ENCODE results near the gene SCPEP1.
"Not testable (repeated sequence)": the region's sequence is repeated elsewhere in the genome, so short reads cannot be mapped to it uniquely, and the experiment has no call there.

Gene SCPEP1

DNA sequence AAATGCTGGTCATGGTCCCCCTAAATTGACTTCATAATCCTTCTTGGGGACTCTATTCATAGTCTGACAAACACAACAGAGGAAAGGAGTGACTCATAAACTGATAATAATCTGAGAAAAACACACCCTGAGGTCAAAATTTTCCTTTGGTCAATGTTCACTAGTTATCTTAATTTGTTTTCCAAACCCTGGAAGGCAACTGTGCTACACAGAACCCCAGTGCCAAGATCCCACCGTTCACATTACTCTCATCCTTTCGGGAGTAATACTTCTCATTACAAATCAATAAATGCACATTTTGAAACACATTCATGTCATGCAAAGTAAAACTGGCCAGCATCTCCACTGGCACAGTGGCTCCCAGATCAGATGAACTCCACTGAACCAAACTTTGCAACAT lies 40.2 kb upstream of the SCPEP1 start:
- Histone ChIP-seq H3K27ac (ENCODE audit: low read depth, low read length) (no peak overlapping the region), H3K9ac (ENCODE audit: low read depth in 1 of 2, low read length in 2 of 2) (no peak overlapping the region), H3K36me3 (ENCODE audit: control insufficient read depth in 1 of 2, insufficient read depth in 2 of 2, low read length in 2 of 2) (peaks cover 10 to 50% of the 10 kb centered on the region in 2 donors), H3K27me3 (ENCODE audit: control insufficient read depth in 1 of 2, insufficient read depth in 2 of 2, low read length in 2 of 2) (no peaks in the 10 kb centered on the region), H3K4me3 (ENCODE audit: low read depth in 1 of 2, low read length in 2 of 2) (no peak overlapping the region), H3K4me1 (ENCODE audit: control insufficient read depth in 1 of 2, insufficient read depth in 2 of 2, low read length in 2 of 2) (peaks cover 6 to 11% of the 10 kb centered on the region in 2 donors), H3K9me3 (ENCODE audit: control insufficient read depth in 1 of 2, low read length in 2 of 2) (no peaks in the 10 kb centered on the region)

- H3K4me3 ChIP-seq (ENCODE audit: low read depth in 1 of 2, low read length in 2 of 2); H3K9me3 ChIP-seq (ENCODE audit: control insufficient read depth in 1 of 2, low read length in 2 of 2); H3K9ac ChIP-seq (ENCODE audit: low read depth in 1 of 2, low read length in 2 of 2); H3K27me3 ChIP-seq (ENCODE audit: control insufficient read depth in 1 of 2, insufficient read depth in 2 of 2, low read length in 2 of 2); H3K27ac ChIP-seq (ENCODE audit: low read depth, low read length): not testable (repeated sequence)
- H3K4me1 ChIP-seq (ENCODE audit: control insufficient read depth in 1 of 2, insufficient read depth in 2 of 2, low read length in 2 of 2) = peaks cover 6 to 11% of the 10 kb centered on the region in 2 donors
- H3K36me3 ChIP-seq (ENCODE audit: control insufficient read depth in 1 of 2, insufficient read depth in 2 of 2, low read length in 2 of 2) = peaks cover 11 to 50% of the 10 kb centered on the region in 2 donors
Observed at GRCh38 chr17:56938206-56938605, 39.7 kb upstream of the SCPEP1 start.

DNA sequence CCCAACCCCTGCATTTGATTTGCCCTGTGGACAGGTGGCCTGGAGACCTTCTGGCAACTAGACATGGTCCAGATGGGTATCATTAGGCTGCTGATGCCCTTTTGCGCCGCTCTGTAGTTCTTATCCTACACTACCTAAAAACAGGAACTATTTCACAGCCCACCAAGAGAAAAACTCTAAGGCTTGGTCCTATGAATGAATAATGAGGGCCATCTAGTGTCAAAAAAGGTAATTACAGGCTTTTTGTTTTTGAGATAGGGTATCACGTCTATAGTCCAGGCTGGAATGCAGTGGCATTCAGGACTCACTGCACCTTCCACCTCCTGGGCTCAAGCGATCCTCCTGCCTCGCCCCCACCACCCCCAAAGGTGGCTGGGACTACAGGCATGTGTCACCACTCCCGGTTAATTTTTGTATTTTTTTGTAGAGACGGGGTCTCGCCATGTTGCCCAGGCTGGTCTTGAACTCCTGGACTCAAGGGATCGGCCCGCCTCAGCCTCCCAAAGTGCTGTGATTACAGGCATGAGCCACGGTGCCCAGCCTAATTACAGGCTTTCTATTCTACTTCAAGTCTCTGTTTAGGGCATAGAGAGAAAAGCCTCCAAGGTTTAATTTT lies 38.0 kb upstream of the SCPEP1 start:
- H3K4me3 ChIP-seq (ENCODE audit: low read depth in 1 of 2, low read length in 2 of 2) = no peak overlapping the region
- H3K9me3 ChIP-seq (ENCODE audit: control insufficient read depth in 1 of 2, low read length in 2 of 2) = no peaks in the 10 kb centered on the region
- no peak overlapping the region for H3K9ac ChIP-seq (ENCODE audit: low read depth in 1 of 2, low read length in 2 of 2)
- no peak overlapping the region for H3K27ac ChIP-seq (ENCODE audit: low read depth, low read length)
- H3K36me3 ChIP-seq (ENCODE audit: control insufficient read depth in 1 of 2, insufficient read depth in 2 of 2, low read length in 2 of 2) = peaks cover 12 to 57% of the 10 kb centered on the region in 2 donors
- H3K4me1 ChIP-seq (ENCODE audit: control insufficient read depth in 1 of 2, insufficient read depth in 2 of 2, low read length in 2 of 2) = peaks cover 6 to 11% of the 10 kb centered on the region in 2 donors
- no peaks in the 10 kb centered on the region for H3K27me3 ChIP-seq (ENCODE audit: control insufficient read depth in 1 of 2, insufficient read depth in 2 of 2, low read length in 2 of 2)

DNA sequence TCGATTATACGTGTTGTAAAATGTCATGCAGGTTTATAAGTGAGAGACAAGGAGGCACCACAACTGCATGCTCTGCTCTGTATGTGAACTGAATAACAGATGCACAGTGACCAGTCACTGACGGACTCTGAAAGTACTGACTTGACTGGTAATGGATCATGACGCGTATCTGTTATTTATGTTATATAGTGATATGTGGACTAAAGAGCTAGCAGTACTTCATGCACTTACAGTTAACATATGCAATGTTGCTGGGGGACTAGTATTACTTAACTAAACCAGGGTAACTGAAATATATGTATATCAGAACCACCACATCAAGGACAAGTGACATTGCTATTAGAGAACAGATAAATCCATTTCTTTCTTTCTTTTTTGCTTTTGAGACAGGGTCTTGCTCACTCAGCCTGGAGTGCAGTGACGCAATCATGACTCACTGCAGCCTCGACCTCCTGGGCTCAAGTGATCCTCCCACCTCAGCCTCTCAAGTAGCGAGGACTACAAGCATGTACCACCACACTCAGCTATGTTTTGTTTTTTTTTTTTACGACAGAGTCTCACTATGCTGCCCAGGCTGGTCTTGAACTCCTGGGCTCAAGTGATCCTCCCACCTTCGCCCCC lies 34.3 kb upstream of the SCPEP1 start:
- no peaks in the 10 kb centered on the region for H3K27me3 ChIP-seq (ENCODE audit: control insufficient read depth in 1 of 2, insufficient read depth in 2 of 2, low read length in 2 of 2)
- H3K4me1 ChIP-seq (ENCODE audit: control insufficient read depth in 1 of 2, insufficient read depth in 2 of 2, low read length in 2 of 2) = no peaks in the 10 kb centered on the region
- H3K4me3 ChIP-seq (ENCODE audit: low read depth in 1 of 2, low read length in 2 of 2) = no peak overlapping the region
- H3K36me3 ChIP-seq (ENCODE audit: control insufficient read depth in 1 of 2, insufficient read depth in 2 of 2, low read length in 2 of 2) = peaks cover 8 to 54% of the 10 kb centered on the region in 2 donors
- no peak overlapping the region for H3K9ac ChIP-seq (ENCODE audit: low read depth in 1 of 2, low read length in 2 of 2)
- no peaks in the 10 kb centered on the region for H3K9me3 ChIP-seq (ENCODE audit: control insufficient read depth in 1 of 2, low read length in 2 of 2)
- H3K27ac ChIP-seq (ENCODE audit: low read depth, low read length) = no peak overlapping the region

- Histone ChIP-seq H3K4me3 (ENCODE audit: low read depth in 1 of 2, low read length in 2 of 2) (no peak overlapping the region), H3K27ac (ENCODE audit: low read depth, low read length) (no peak overlapping the region), H3K9me3 (ENCODE audit: control insufficient read depth in 1 of 2, low read length in 2 of 2) (no peaks in the 10 kb centered on the region), H3K4me1 (ENCODE audit: control insufficient read depth in 1 of 2, insufficient read depth in 2 of 2, low read length in 2 of 2) (no peaks in the 10 kb centered on the region), H3K36me3 (ENCODE audit: control insufficient read depth in 1 of 2, insufficient read depth in 2 of 2, low read length in 2 of 2) (peaks cover 17 to 52% of the 10 kb centered on the region in 2 donors), H3K27me3 (ENCODE audit: control insufficient read depth in 1 of 2, insufficient read depth in 2 of 2, low read length in 2 of 2) (no peaks in the 10 kb centered on the region), H3K9ac (ENCODE audit: low read depth in 1 of 2, low read length in 2 of 2) (no peak overlapping the region)
Observed at GRCh38 chr17:56945938-56946505, 31.9 kb upstream of the SCPEP1 start.

DNA sequence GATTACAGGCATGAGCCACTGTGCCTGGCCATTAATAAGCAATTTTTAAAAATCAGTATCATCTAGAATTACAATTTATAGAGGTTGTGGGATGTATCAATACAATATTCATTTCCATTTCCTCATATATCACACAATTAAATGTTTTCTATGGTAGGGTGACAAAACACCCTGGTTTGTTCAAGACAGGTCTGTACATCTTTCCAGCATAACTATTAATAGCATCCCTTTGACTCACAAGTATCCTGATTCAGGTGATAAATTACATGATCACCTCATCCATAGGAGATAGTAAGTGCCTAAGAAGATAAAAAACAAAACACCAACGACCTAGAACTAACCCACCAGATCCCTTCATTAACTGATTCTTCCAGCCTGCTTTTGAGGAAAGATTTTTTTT lies 30.2 kb upstream of the SCPEP1 start:
- peaks cover 14 to 39% of the 10 kb centered on the region in 2 donors for H3K36me3 ChIP-seq (ENCODE audit: control insufficient read depth in 1 of 2, insufficient read depth in 2 of 2, low read length in 2 of 2)
- H3K9ac ChIP-seq (ENCODE audit: low read depth in 1 of 2, low read length in 2 of 2) = no peak overlapping the region
- H3K4me1 ChIP-seq (ENCODE audit: control insufficient read depth in 1 of 2, insufficient read depth in 2 of 2, low read length in 2 of 2) = no peaks in the 10 kb centered on the region
- H3K9me3 ChIP-seq (ENCODE audit: control insufficient read depth in 1 of 2, low read length in 2 of 2) = no peaks in the 10 kb centered on the region
- no peak overlapping the region for H3K27ac ChIP-seq (ENCODE audit: low read depth, low read length)
- no peak overlapping the region for H3K4me3 ChIP-seq (ENCODE audit: low read depth in 1 of 2, low read length in 2 of 2)
- no peaks in the 10 kb centered on the region for H3K27me3 ChIP-seq (ENCODE audit: control insufficient read depth in 1 of 2, insufficient read depth in 2 of 2, low read length in 2 of 2)

DNA sequence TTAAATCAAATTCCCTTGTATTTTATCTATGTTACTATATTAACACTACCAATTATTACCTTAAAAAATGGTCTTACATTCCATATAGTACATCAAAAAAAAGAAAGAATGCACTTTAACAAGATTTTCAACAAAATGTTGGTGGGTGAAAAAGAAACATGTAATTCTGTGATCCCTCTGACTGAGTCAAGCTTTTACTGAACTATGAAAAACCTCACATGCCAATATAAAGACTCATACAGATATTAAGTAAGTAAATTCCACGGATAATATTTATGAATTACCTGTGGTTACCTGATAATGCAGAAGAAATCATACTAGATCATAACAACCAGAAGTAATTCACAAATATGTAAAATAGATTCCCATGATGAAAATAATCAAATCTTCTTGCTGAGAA lies 29.4 kb upstream of the SCPEP1 start:
- H3K9me3 ChIP-seq (ENCODE audit: control insufficient read depth in 1 of 2, low read length in 2 of 2) = no peaks in the 10 kb centered on the region
- peaks cover 10 to 38% of the 10 kb centered on the region in 2 donors for H3K36me3 ChIP-seq (ENCODE audit: control insufficient read depth in 1 of 2, insufficient read depth in 2 of 2, low read length in 2 of 2)
- H3K4me3 ChIP-seq (ENCODE audit: low read depth in 1 of 2, low read length in 2 of 2) = no peak overlapping the region
- H3K27ac ChIP-seq (ENCODE audit: low read depth, low read length) = no peak overlapping the region
- no peaks in the 10 kb centered on the region for H3K4me1 ChIP-seq (ENCODE audit: control insufficient read depth in 1 of 2, insufficient read depth in 2 of 2, low read length in 2 of 2)
- H3K27me3 ChIP-seq (ENCODE audit: control insufficient read depth in 1 of 2, insufficient read depth in 2 of 2, low read length in 2 of 2) = no peaks in the 10 kb centered on the region
- no peak overlapping the region for H3K9ac ChIP-seq (ENCODE audit: low read depth in 1 of 2, low read length in 2 of 2)

DNA sequence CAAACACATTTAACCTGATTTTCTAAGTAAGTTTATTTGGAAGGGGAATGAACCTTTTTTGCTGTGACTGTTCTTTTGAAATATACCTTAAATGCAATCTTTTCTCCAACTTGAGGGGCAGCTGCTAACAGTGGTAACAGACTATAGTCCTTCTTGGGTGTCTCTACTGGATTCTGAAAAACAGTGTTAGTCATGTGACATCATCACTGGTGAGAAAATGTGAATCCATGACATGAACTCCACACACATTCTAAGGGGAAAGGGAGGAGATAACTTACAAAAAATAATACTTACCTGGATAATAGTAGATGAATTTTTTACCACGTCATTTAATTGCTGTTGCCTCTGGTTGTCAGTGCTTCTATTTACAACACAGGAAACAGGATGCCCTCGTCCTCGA lies 28.3 kb upstream of the SCPEP1 start:
- Histone ChIP-seq H3K27me3 (ENCODE audit: control insufficient read depth in 1 of 2, insufficient read depth in 2 of 2, low read length in 2 of 2) (no peaks in the 10 kb centered on the region), H3K4me1 (ENCODE audit: control insufficient read depth in 1 of 2, insufficient read depth in 2 of 2, low read length in 2 of 2) (no peaks in the 10 kb centered on the region), H3K9ac (ENCODE audit: low read depth in 1 of 2, low read length in 2 of 2) (no peak overlapping the region), H3K4me3 (ENCODE audit: low read depth in 1 of 2, low read length in 2 of 2) (no peak overlapping the region), H3K9me3 (ENCODE audit: control insufficient read depth in 1 of 2, low read length in 2 of 2) (no peaks in the 10 kb centered on the region), H3K27ac (ENCODE audit: low read depth, low read length) (no peak overlapping the region), H3K36me3 (ENCODE audit: control insufficient read depth in 1 of 2, insufficient read depth in 2 of 2, low read length in 2 of 2) (peaks cover 9 to 31% of the 10 kb centered on the region in 2 donors)

GRCh38 chr17:56956992-56957391 lies 20.9 kb upstream of the SCPEP1 start:
- Histone ChIP-seq H3K27me3 (ENCODE audit: control insufficient read depth in 1 of 2, insufficient read depth in 2 of 2, low read length in 2 of 2) (no peaks in the 10 kb centered on the region), H3K4me1 (ENCODE audit: control insufficient read depth in 1 of 2, insufficient read depth in 2 of 2, low read length in 2 of 2) (peaks cover 8 to 13% of the 10 kb centered on the region in 2 donors), H3K9ac (ENCODE audit: low read depth in 1 of 2, low read length in 2 of 2) (no peak overlapping the region), H3K9me3 (ENCODE audit: control insufficient read depth in 1 of 2, low read length in 2 of 2) (no peaks in the 10 kb centered on the region), H3K27ac (ENCODE audit: low read depth, low read length) (no peak overlapping the region), H3K36me3 (ENCODE audit: control insufficient read depth in 1 of 2, insufficient read depth in 2 of 2, low read length in 2 of 2) (peaks cover 0 to 5% of the 10 kb centered on the region in 2 donors), H3K4me3 (ENCODE audit: low read depth in 1 of 2, low read length in 2 of 2) (no peak overlapping the region)

GRCh38 chr17:56960596-56961538 lies 17.1 kb upstream of the SCPEP1 start, which contains the start of gene COIL:
TSS of gene COIL (minus strand) at chr17:56961050. CDS start at chr17:56961019, 31 bp downstream.
- peak within 1 kb of the TSS; percentile 70 to 88 for H3K9ac ChIP-seq (ENCODE audit: low read depth in 1 of 2, low read length in 2 of 2)
- H3K27ac ChIP-seq (ENCODE audit: low read depth, low read length) = peak within 1 kb of the TSS; percentile 74
- peak within 1 kb of the TSS; percentile 70 to 91 for H3K4me3 ChIP-seq (ENCODE audit: low read depth in 1 of 2, low read length in 2 of 2)
- H3K9me3 ChIP-seq (ENCODE audit: control insufficient read depth in 1 of 2, low read length in 2 of 2) = no peaks in the 10 kb centered on the region
- no peaks in the 10 kb centered on the region for H3K36me3 ChIP-seq (ENCODE audit: control insufficient read depth in 1 of 2, insufficient read depth in 2 of 2, low read length in 2 of 2)
- no peaks in the 10 kb centered on the region for H3K27me3 ChIP-seq (ENCODE audit: control insufficient read depth in 1 of 2, insufficient read depth in 2 of 2, low read length in 2 of 2)
- peaks cover 8 to 13% of the 10 kb centered on the region in 2 donors for H3K4me1 ChIP-seq (ENCODE audit: control insufficient read depth in 1 of 2, insufficient read depth in 2 of 2, low read length in 2 of 2)

All from duodenal mucosa (tissue), 2 donors.